OCI-LY7 (cell line): ENCODE measurements around the gene TRAPPC14. TPM values are rescaled to one million over a fixed set of nuclear protein-coding genes. Genes with fewer than 3 reads are reported as not detected.

Experiments
- BruUV-seq: library from RNA; stranded (reverse); fragments of 400-500 nt; replicated peaks from 2 replicates; lab custom pipeline; 2021; lab: Mats Ljungman, UMichigan
- CTCF ChIA-PET: fragments of 300-600 bp; sonication (Branson Sonifier 250); formaldehyde crosslinking; loops from one replicate; lab custom pipeline; 2022; ENCODE audit warnings: antibody characterized with exemption; ENCODE audit not compliant: unreplicated experiment; lab: Charles Lee
- POLR2A ChIA-PET: fragments of 300-600 bp; sonication (Branson Sonifier 250); formaldehyde crosslinking; loops from one replicate; lab custom pipeline; 2022; ENCODE audit warnings: antibody characterized with exemption; lab: Charles Lee
- DNase-seq: peaks from one replicate; pipeline ENCODE4 v3.0.0-alpha.2; 2015; ENCODE audit warnings: low spot score
- H2AFZ ChIP-seq: fragments of 200-600 bp; sonication (generic), shearing (Covaris generic); 2 replicates; pipeline ENCODE4 v1.6.1; 2014; ENCODE audit warnings: mild to moderate bottlenecking, antibody characterized with exemption, low read length, moderate library complexity
- H3K27ac ChIP-seq: fragments of 200-600 bp; sonication (generic); 2 replicates; pipeline ENCODE4 v1.5.1; 2014; ENCODE audit warnings: mixed run types, low read depth, mild to moderate bottlenecking, moderate library complexity, low read length, inconsistent platforms; ENCODE audit not compliant: poor library complexity, severe bottlenecking
- H3K36me3 ChIP-seq: fragments of 200-600 bp; sonication (generic); 2 replicates; pipeline ENCODE4 v1.6.1; 2014; ENCODE audit warnings: mild to moderate bottlenecking, antibody characterized with exemption, low read length, moderate library complexity, mixed read lengths; ENCODE audit not compliant: insufficient read depth
- H3K4me1 ChIP-seq: fragments of 200-600 bp; sonication (generic); 2 replicates; pipeline ENCODE4 v1.5.1; 2014; ENCODE audit warnings: mild to moderate bottlenecking, low read length; ENCODE audit not compliant: insufficient read depth, poor library complexity, severe bottlenecking
- H3K4me2 ChIP-seq: fragments of 200-600 bp; sonication (generic); 2 replicates; pipeline ENCODE4 v1.6.1; 2014; ENCODE audit warnings: mild to moderate bottlenecking, low read length
- H3K4me3 ChIP-seq: fragments of 200-600 bp; sonication (generic); 2 replicates; pipeline ENCODE4 v1.5.1; 2014; ENCODE audit warnings: mild to moderate bottlenecking, low read depth, low read length; ENCODE audit not compliant: poor library complexity, severe bottlenecking
- H3K79me2 ChIP-seq: fragments of 200-600 bp; sonication (generic); 2 replicates; pipeline ENCODE4 v1.6.1; 2016; ENCODE audit warnings: low read depth, mild to moderate bottlenecking, low read length, moderate library complexity, mixed read lengths; ENCODE audit not compliant: insufficient read depth
- H3K9me2 ChIP-seq: fragments of 200-600 bp; sonication (generic); 2 replicates; pipeline ENCODE4 v1.6.1; 2016; ENCODE audit warnings: mild to moderate bottlenecking, low read length, mixed read lengths; ENCODE audit not compliant: insufficient read depth
- H3K9me3 ChIP-seq: fragments of 200-600 bp; sonication (generic); 2 replicates; pipeline ENCODE4 v1.6.1; 2014; ENCODE audit warnings: mild to moderate bottlenecking, mixed run types, low read length, mixed read lengths
- H4K20me1 ChIP-seq: fragments of 200-600 bp; sonication (generic); 2 replicates; pipeline ENCODE4 v1.6.1; 2014; ENCODE audit warnings: mild to moderate bottlenecking, antibody characterized with exemption, low read length, moderate library complexity, mixed read lengths; ENCODE audit not compliant: insufficient read depth
- EZH2phosphoT487 ChIP-seq: fragments of 200-600 bp; sonication (generic); IDR thresholded peaks from 2 replicates; pipeline ENCODE4 v1.6.1; 2018; ENCODE audit warnings: low read depth, borderline replicate concordance, mild to moderate bottlenecking, mixed run types, antibody characterized with exemption, low read length, moderate library complexity, mixed read lengths
- intact Hi-C: fragments of 100-400 bp; cut with micrococcal nuclease; formaldehyde crosslinking; loops from one replicate; pipeline ENCODE4 v1.10.0; 2022; ENCODE audit not compliant: unreplicated experiment
- total RNA-seq, 2 experiments: library from RNA; depleted of rRNA in 1 of 2; stranded (reverse); fragments of >200 nt in 1 of 2; shearing (Covaris generic) in 1 of 2; gene quantifications; 2 replicates each; pipeline ENCODE4 v1.2.3, GENCODE V29; 2014 to 2022
- TF ChIP-seq, protein P1 (sequence below): fragments of 200-600 bp; sonication (generic); conservative IDR thresholded peaks from 2 replicates; pipeline ENCODE4 v1.5.1; 2014; ENCODE audit warnings: mild to moderate bottlenecking, antibody characterized with exemption, low read length, moderate library complexity, mixed read lengths

Gene TRAPPC14
- total RNA-seq, 2 experiments from 2014 or later, result 38.8 to 41.6 TPM

DNA sequence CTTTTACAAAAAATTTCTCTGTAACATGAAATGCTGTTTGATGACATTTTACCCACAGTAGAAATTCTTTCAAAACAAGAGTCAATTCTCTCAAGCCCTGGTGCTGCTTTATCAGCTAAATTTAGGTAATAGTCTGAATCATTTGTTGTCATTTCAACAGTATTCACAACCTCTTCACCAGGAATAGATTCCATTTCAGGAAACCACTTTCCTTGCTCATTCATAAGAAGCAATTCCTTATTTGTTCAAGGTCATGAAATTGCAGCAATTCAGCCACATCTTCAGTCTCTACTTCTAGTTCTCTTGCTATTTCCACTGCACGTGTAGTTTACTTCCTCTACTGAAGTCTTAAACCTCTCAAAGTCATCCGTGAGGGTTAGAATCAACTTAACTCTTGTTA is 33.3 kb upstream of the TRAPPC14 start:
- ChIA-PET POLR2A (interaction anchor here (1.2 to 3.8 kb wide), 4 partner anchors 8 to 51 kb away, joined by 3 to 13 read pairs (median 8); no protein-coding TSS in a partner anchor), CTCF (no interaction called here)
- peak overlapping the region; percentile 53; the same call in 1 of the 2 replicates for H2AFZ ChIP-seq
- TF ChIP-seq EZH2phosphoT487, result no peak
- TF ChIP-seq, protein P1, sequence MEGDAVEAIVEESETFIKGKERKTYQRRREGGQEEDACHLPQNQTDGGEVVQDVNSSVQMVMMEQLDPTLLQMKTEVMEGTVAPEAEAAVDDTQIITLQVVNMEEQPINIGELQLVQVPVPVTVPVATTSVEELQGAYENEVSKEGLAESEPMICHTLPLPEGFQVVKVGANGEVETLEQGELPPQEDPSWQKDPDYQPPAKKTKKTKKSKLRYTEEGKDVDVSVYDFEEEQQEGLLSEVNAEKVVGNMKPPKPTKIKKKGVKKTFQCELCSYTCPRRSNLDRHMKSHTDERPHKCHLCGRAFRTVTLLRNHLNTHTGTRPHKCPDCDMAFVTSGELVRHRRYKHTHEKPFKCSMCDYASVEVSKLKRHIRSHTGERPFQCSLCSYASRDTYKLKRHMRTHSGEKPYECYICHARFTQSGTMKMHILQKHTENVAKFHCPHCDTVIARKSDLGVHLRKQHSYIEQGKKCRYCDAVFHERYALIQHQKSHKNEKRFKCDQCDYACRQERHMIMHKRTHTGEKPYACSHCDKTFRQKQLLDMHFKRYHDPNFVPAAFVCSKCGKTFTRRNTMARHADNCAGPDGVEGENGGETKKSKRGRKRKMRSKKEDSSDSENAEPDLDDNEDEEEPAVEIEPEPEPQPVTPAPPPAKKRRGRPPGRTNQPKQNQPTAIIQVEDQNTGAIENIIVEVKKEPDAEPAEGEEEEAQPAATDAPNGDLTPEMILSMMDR, result no peak; the same call in 1 of the 2 replicates
- no peaks in the 10 kb centered on the region for H3K36me3 ChIP-seq
- peak overlapping the region; percentile 72 for H3K4me2 ChIP-seq
- peak; percentile 59 for DNase-seq
- intact Hi-C loops, result no loop called here
- no peaks in the 10 kb centered on the region for H4K20me1 ChIP-seq
- H3K9me3 ChIP-seq, result no peaks in the 10 kb centered on the region
- BruUV-seq, result no TSS peak
- H3K4me1 ChIP-seq, result peaks cover 81% of the 10 kb centered on the region
- H3K79me2 ChIP-seq, result no peaks in the 10 kb centered on the region
- no peaks in the 10 kb centered on the region for H3K9me2 ChIP-seq
- no peak overlapping the region for H3K4me3 ChIP-seq
- peak overlapping the region; percentile 95 for H3K27ac ChIP-seq

DNA sequence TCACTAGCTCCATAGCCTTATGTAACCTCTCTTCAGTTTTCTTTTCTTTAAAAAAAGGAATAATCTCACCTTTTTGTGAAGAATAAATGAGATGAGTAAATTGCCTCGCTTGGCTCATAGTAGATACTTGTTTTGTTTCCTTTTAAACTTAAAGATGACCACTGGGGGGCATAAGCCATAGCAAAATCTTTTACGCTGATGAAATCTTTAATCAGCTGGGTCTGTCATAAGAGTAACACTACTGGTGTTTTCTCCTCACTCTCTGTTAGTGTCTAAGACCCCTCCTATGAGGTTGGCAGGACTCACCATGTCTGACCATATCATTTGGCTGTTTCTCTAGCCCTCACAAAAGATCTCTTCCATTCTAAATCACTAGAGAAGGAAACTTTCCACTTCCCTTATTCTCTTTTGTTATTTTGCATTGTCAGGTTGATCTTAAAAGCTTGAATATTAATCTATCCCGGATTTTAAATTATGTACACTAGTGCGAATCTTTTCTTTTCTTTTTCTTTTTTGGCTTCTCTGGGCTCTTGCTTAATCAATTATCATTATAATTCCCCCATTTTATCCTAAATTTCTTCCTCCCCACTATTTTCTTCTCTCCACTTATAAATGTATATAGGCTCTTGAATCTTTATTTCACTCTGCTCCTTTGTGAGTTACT is 31.7 kb upstream of the TRAPPC14 start:
- peaks cover 71% of the 10 kb centered on the region for H3K4me1 ChIP-seq
- H2AFZ ChIP-seq, result peak overlapping the region; percentile 77
- no peak for TF ChIP-seq EZH2phosphoT487
- TF ChIP-seq, protein P1, result peak; percentile 84
- intact Hi-C loops, result loop anchor here (1.0 kb wide), 2 partner anchors 27 to 31 kb away; no protein-coding TSS in a partner anchor
- POLR2A ChIA-PET, result interaction anchor here (0.5 to 2.6 kb wide), 12 partner anchors 9 to 239 kb away, joined by 3 to 10 read pairs (median 6); partner anchors contain the start of genes GPC2, LAMTOR4, PVRIG and STAG3
- H4K20me1 ChIP-seq, result no peaks in the 10 kb centered on the region
- H3K79me2 ChIP-seq, result no peaks in the 10 kb centered on the region
- no peaks in the 10 kb centered on the region for H3K9me2 ChIP-seq
- BruUV-seq, result no TSS peak
- no peaks in the 10 kb centered on the region for H3K9me3 ChIP-seq
- CTCF ChIA-PET, result interaction anchor here (0.6 to 1.4 kb wide), 4 partner anchors 10 to 57 kb away, joined by 3 to 5 read pairs (median 4); no protein-coding TSS in a partner anchor
- H3K4me3 ChIP-seq, result peak overlapping the region; percentile 48
- H3K27ac ChIP-seq, result peak overlapping the region; percentile 95
- DNase-seq, result peak; percentile 90
- H3K4me2 ChIP-seq, result peak overlapping the region; percentile 72
- no peaks in the 10 kb centered on the region for H3K36me3 ChIP-seq
